ENCODE measurements around the gene OSBP. TPM values are rescaled to one million over a fixed set of nuclear protein-coding genes. Genes with fewer than 3 reads are reported as not detected.

Gene OSBP
- total and polyA plus RNA-seq, 4 donors, result 12.0 to 41.9 (median 30.2) TPM

DNA sequence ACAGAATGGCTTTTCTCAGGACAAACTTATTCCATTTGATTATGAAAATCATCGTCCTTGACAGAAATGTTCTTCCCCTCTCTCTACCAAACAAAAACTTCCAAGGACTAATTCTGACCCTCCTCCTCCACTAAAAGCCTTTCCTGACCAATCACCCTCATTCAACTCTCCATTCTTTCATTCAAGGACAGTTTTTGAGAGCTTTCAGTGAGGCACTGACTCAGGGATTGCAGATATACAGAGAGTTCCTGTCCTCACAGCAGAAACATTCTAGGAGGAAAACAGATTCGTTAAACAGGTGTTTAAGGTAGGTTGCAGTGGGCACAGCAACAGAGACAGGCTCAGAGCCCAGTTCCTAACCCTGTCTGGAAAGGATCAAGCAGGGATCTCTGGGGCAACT lies 62.7 kb downstream of the OSBP start:
- Histone ChIP-seq H3K4me3 (no peak overlapping the region), H3K4me1 (ENCODE audit: control insufficient read depth in 5 of 5, insufficient read depth in 5 of 5, low read length in 5 of 5) (peaks cover 0 to 13% (median 0%) of the 10 kb centered on the region in 5 donors), H3K9ac (ENCODE audit: insufficient read depth in 1 of 2, low read length in 2 of 2) (no peak overlapping the region), H3K27me3 (ENCODE audit: control insufficient read depth in 3 of 3, insufficient read depth in 3 of 3, low read length in 2 of 3) (peaks cover 0 to 4% (median 0%) of the 10 kb centered on the region in 3 donors), H3K36me3 (ENCODE audit: control insufficient read depth in 4 of 4, insufficient read depth in 4 of 4, low read length in 4 of 4) (no peaks in the 10 kb centered on the region), H3K9me3 (ENCODE audit: control insufficient read depth in 4 of 4, insufficient read depth in 3 of 4, low read length in 3 of 4) (no peaks in the 10 kb centered on the region), H3K27ac (ENCODE audit: low read depth in 1 of 2, low read length in 1 of 2) (no peak overlapping the region)
- 49 to 56% methylated on average over 2 of the region's 2 CpGs for WGBS, 2 donors
- ATAC-seq (ENCODE audit: insufficient read depth, low FRiP score), result no peak
- TF ChIP-seq, protein P1, sequence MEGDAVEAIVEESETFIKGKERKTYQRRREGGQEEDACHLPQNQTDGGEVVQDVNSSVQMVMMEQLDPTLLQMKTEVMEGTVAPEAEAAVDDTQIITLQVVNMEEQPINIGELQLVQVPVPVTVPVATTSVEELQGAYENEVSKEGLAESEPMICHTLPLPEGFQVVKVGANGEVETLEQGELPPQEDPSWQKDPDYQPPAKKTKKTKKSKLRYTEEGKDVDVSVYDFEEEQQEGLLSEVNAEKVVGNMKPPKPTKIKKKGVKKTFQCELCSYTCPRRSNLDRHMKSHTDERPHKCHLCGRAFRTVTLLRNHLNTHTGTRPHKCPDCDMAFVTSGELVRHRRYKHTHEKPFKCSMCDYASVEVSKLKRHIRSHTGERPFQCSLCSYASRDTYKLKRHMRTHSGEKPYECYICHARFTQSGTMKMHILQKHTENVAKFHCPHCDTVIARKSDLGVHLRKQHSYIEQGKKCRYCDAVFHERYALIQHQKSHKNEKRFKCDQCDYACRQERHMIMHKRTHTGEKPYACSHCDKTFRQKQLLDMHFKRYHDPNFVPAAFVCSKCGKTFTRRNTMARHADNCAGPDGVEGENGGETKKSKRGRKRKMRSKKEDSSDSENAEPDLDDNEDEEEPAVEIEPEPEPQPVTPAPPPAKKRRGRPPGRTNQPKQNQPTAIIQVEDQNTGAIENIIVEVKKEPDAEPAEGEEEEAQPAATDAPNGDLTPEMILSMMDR (IDR thresholded peaks at IDR 0.05; ENCODE audit: control extremely low read depth, extremely low read depth), result no peak
- peak in 1 of 3 donors; percentile 10 for DNase-seq

DNA sequence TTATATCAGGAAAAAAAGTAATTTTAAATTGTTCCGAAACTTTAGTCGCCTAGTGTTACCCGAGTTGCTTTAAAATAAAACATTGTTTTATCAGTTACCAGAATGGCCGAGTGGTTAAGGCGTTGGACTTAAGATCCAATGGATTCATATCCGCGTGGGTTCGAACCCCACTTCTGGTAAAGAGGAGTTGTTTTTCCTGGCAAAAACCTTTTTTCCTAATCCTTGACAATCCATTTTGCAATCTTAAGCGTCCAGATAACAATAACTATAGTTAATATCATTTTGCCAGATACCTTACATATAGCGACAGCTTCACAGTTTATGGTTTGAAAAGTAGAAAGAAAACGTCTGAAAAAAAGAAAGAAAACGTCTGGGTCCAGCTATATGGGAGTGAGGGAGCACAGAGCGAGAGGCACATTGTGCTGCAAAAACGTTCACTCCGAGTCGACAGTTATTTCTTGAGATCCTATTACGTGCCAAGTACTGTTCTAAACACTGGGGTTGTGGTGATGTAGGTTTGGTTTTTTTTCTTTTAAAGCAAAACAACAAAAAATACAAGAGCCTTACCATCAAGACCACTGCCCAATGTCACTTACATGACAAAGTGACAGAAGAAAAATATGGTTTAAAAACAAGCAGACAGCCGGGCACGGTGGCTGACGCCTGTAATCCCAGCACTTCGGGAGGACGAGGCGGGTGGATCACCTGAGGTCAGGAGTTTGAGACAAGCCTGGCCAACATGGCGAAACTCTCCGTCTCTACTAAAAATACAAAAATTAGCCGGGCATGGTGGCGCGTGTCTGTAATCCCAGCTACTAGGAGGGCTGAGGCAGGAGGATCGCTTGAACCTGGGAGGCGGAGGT lies 63.7 kb downstream of the OSBP start:
- ATAC-seq (ENCODE audit: insufficient read depth, low FRiP score) (no peak), DNase-seq (peak; percentile 62 to 88 (median 86))
- Histone ChIP-seq H3K4me1 (ENCODE audit: control insufficient read depth in 5 of 5, insufficient read depth in 5 of 5, low read length in 5 of 5) (peaks cover 0 to 13% (median 0%) of the 10 kb centered on the region in 5 donors), H3K27me3 (ENCODE audit: control insufficient read depth in 3 of 3, insufficient read depth in 3 of 3, low read length in 2 of 3) (no peaks in the 10 kb centered on the region), H3K36me3 (ENCODE audit: control insufficient read depth in 4 of 4, insufficient read depth in 4 of 4, low read length in 4 of 4) (no peaks in the 10 kb centered on the region), H3K9me3 (ENCODE audit: control insufficient read depth in 4 of 4, insufficient read depth in 3 of 4, low read length in 3 of 4) (no peaks in the 10 kb centered on the region), H3K27ac (ENCODE audit: low read depth in 1 of 2, low read length in 1 of 2) (no peak overlapping the region), H3K4me3 (no peak overlapping the region), H3K9ac (ENCODE audit: insufficient read depth in 1 of 2, low read length in 2 of 2) (peak overlapping the region; percentile 46 to 94)
- TF ChIP-seq, protein P1 (IDR thresholded peaks at IDR 0.05; ENCODE audit: control extremely low read depth, extremely low read depth), result no peak
- 35% methylated on average over 30 of the region's 30 CpGs for WGBS, 2 donors

DNA sequence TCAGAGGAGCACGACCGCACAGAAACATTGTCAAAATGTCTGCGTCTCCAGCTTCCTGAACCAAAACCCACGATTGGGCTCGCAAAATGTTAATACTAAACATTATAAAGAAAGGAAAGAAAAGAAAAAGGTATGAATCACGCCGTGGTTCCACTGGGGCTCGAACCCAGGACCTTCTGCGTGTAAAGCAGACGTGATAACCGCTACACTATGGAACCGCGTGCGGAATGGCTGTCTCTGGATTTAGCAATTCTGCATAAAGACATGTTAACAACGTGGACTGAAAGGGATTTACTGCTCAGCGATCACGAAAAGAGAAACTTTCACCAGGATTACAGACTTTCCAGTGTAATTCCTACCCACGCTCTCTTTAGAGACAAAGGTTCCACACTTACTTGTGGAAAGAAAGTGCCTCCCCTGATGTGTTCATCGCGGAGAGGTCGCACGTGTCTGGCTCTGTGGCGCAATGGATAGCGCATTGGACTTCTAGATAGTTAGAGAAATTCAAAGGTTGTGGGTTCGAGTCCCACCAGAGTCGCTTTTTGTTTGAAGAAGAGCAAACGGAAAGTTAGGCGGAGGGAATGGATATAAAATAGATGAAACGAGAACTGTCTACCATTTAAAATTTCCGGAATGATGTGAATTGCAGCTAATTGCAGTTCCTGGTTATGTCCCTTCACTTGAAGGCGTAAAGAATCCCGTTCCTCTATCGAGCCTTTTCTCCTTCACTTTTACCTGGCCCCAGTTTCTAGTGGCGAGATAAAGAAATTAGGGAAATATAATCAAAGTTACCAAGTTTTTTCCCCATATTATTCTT lies 64.5 kb downstream of the OSBP start:
- peak overlapping the region; percentile 81 to 85 for H3K27ac ChIP-seq (ENCODE audit: low read depth in 1 of 2, low read length in 1 of 2)
- peak overlapping the region; percentile 46 to 94 for H3K9ac ChIP-seq (ENCODE audit: insufficient read depth in 1 of 2, low read length in 2 of 2)
- no peaks in the 10 kb centered on the region for H3K27me3 ChIP-seq (ENCODE audit: control insufficient read depth in 3 of 3, insufficient read depth in 3 of 3, low read length in 2 of 3)
- peak overlapping the region; percentile 21 for H3K4me3 ChIP-seq
- ATAC-seq (ENCODE audit: insufficient read depth, low FRiP score) (peak; percentile 71), DNase-seq (peak; percentile 89 to 96 (median 92))
- TF ChIP-seq, protein P1 (IDR thresholded peaks at IDR 0.05; ENCODE audit: control extremely low read depth, extremely low read depth), result no peak
- WGBS, 2 donors, result 1 to 2% methylated on average over 34 of the region's 34 CpGs
- H3K9me3 ChIP-seq (ENCODE audit: control insufficient read depth in 4 of 4, insufficient read depth in 3 of 4, low read length in 3 of 4), result no peaks in the 10 kb centered on the region
- peaks cover 0 to 12% (median 0%) of the 10 kb centered on the region in 5 donors for H3K4me1 ChIP-seq (ENCODE audit: control insufficient read depth in 5 of 5, insufficient read depth in 5 of 5, low read length in 5 of 5)
- no peaks in the 10 kb centered on the region for H3K36me3 ChIP-seq (ENCODE audit: control insufficient read depth in 4 of 4, insufficient read depth in 4 of 4, low read length in 4 of 4)
